Activated CD4-positive, alpha-beta T cell treated with anti-CD3 and anti-CD28 coated beads, Interleukin-2, amount 50 U/mL, for 4 hours (primary cell): Measurements from ENCODE around the gene GLDC.

ENCODE experiments used
- DNase-seq, 2 experiments: peaks; one replicate each; pipeline ENCODE4 v3.0.0-alpha.2; 2020

GLDC gene

GRCh38 chr9:6489099-6489498, 156.4 kb downstream of the GLDC start:
- DNase-seq: no peak

GRCh38 chr9:6488395-6488794, 157.1 kb downstream of the GLDC start:
- DNase-seq: no peak

GRCh38 chr9:6484210-6484609, 161.3 kb downstream of the GLDC start:
- no peak for DNase-seq
